HL-60 (cell line): ENCODE data around the gene FSTL4.

Source experiments
- DNase-seq, 2 experiments: peaks; one replicate each; pipeline ENCODE4 v3.0.0-alpha.2; 2010 to 2020; ENCODE audit warnings: low read depth in 1 of 2, low spot score in 1 of 2
- H3K27ac ChIP-seq: fragments of 250-450 bp; sonication (Bioruptor Pico); replicated peaks from 2 replicates; pipeline ENCODE4 v1.5.1; 2020; ENCODE audit warnings: mild to moderate bottlenecking, moderate library complexity
- H3K27me3 ChIP-seq: fragments of 250-450 bp; sonication (Bioruptor Pico); 2 replicates; pipeline ENCODE4 v1.5.1; 2021; ENCODE audit warnings: mild to moderate bottlenecking, moderate library complexity; ENCODE audit not compliant: insufficient read depth, poor library complexity, severe bottlenecking
- H3K4me3 ChIP-seq: replicated peaks from 2 replicates; pipeline ENCODE4 v1.5.1; 2011; ENCODE audit warnings: mild to moderate bottlenecking, control low read depth, low read length; ENCODE audit not compliant: insufficient read depth
- GABPA ChIP-seq: IDR thresholded peaks from 2 replicates; pipeline ENCODE4 v1.6.1; 2012; ENCODE audit warnings: low read depth
- POLR2AphosphoS5 ChIP-seq: IDR thresholded peaks from 2 replicates; pipeline ENCODE4 v1.6.1; 2012; ENCODE audit warnings: low read depth
- SPI1 ChIP-seq: IDR thresholded peaks from 2 replicates; pipeline ENCODE4 v1.6.1; 2012; ENCODE audit warnings: low read depth, mild to moderate bottlenecking, borderline replicate concordance
- TF ChIP-seq, protein P1 (sequence below): IDR thresholded peaks from one replicate; pipeline ENCODE4 v1.5.1; 2011; ENCODE audit warnings: low read length, control low read depth, inconsistent platforms; ENCODE audit not compliant: insufficient read depth
- TF ChIP-seq, protein P2 (sequence below): IDR thresholded peaks from 2 replicates; pipeline ENCODE4 v1.6.1; 2012; ENCODE audit warnings: low read depth; ENCODE audit not compliant: insufficient replicate concordance

The FSTL4 gene

DNA sequence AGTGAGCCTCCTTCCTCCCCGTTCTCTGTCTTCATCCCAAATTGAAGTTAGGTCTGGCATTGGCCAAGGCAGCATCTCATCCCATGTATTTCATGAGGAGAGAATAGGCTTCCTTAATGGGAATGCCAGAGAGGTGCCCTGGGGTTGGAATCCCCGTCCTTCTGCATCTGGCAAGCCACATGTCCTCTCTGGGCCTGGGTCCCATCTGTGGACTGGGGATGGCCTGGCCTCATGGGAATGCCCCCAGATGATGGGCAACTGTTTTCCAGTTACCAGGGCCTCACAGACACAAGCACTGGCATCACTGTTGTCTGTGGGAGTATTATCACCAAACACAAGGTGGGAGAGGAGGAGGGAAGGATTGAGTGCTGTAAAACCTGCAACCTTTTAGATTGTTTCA is 153.9 kb downstream of the FSTL4 start:
- Histone ChIP-seq H3K4me3 (no peak overlapping the region), H3K27ac (no peak overlapping the region), H3K27me3 (no peaks in the 10 kb centered on the region)
- DNase-seq: no peak
- TF ChIP-seq, protein P1, sequence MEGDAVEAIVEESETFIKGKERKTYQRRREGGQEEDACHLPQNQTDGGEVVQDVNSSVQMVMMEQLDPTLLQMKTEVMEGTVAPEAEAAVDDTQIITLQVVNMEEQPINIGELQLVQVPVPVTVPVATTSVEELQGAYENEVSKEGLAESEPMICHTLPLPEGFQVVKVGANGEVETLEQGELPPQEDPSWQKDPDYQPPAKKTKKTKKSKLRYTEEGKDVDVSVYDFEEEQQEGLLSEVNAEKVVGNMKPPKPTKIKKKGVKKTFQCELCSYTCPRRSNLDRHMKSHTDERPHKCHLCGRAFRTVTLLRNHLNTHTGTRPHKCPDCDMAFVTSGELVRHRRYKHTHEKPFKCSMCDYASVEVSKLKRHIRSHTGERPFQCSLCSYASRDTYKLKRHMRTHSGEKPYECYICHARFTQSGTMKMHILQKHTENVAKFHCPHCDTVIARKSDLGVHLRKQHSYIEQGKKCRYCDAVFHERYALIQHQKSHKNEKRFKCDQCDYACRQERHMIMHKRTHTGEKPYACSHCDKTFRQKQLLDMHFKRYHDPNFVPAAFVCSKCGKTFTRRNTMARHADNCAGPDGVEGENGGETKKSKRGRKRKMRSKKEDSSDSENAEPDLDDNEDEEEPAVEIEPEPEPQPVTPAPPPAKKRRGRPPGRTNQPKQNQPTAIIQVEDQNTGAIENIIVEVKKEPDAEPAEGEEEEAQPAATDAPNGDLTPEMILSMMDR: no peak
- TF ChIP-seq POLR2AphosphoS5 (no peak), GABPA (no peak), SPI1 (no peak)
- TF ChIP-seq, protein P2, sequence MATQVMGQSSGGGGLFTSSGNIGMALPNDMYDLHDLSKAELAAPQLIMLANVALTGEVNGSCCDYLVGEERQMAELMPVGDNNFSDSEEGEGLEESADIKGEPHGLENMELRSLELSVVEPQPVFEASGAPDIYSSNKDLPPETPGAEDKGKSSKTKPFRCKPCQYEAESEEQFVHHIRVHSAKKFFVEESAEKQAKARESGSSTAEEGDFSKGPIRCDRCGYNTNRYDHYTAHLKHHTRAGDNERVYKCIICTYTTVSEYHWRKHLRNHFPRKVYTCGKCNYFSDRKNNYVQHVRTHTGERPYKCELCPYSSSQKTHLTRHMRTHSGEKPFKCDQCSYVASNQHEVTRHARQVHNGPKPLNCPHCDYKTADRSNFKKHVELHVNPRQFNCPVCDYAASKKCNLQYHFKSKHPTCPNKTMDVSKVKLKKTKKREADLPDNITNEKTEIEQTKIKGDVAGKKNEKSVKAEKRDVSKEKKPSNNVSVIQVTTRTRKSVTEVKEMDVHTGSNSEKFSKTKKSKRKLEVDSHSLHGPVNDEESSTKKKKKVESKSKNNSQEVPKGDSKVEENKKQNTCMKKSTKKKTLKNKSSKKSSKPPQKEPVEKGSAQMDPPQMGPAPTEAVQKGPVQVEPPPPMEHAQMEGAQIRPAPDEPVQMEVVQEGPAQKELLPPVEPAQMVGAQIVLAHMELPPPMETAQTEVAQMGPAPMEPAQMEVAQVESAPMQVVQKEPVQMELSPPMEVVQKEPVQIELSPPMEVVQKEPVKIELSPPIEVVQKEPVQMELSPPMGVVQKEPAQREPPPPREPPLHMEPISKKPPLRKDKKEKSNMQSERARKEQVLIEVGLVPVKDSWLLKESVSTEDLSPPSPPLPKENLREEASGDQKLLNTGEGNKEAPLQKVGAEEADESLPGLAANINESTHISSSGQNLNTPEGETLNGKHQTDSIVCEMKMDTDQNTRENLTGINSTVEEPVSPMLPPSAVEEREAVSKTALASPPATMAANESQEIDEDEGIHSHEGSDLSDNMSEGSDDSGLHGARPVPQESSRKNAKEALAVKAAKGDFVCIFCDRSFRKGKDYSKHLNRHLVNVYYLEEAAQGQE: no peak

DNA sequence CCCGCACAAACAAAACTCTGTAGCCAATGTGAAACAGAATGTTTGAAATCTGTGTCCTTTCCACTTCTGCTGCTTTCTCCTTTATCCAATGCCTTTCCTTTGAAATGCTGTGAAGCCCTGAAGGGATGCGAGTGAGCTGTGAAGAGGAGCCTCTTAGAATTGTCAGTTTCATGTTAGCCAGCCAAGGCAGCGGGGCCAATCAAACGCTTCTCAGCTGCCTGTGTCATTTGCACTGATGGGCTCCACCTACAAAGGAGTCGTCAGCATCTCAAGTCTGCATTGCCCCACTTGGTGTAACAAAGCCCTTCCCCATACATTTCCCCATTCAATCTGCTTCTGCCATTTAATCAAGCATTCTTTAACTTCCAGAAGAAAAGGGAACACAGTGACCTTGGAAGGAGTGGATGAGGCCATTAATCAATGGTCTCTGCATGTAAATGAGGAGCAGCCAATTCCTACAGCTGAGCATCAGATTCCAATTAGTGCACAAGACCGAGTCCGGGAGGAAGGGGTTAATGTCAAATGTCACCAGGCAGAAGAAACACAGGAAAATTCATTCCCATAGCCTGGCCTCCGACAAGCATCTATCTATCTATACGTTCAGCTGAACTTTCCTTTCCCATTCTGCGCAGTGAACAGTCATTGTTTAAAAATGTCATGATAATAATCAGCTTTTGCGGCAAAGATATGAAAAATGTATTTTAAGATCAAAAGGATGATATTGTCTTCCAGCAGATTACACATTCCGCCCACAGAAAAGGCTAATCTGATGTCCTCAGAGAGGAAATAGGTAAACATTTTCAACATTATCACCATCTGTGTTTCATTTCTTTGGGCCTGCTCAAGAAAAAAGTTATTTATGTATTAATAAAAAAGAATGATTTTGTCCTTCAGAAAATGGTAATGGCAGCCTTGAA is 154.6 kb downstream of the FSTL4 start:
- no peak for DNase-seq
- no peak overlapping the region for H3K27ac ChIP-seq
- H3K27me3 ChIP-seq: no peaks in the 10 kb centered on the region
- TF ChIP-seq GABPA: no peak
- TF ChIP-seq POLR2AphosphoS5: no peak
- TF ChIP-seq, protein P2: no peak
- TF ChIP-seq, protein P1: no peak
- TF ChIP-seq SPI1: no peak
- H3K4me3 ChIP-seq: no peak overlapping the region

DNA sequence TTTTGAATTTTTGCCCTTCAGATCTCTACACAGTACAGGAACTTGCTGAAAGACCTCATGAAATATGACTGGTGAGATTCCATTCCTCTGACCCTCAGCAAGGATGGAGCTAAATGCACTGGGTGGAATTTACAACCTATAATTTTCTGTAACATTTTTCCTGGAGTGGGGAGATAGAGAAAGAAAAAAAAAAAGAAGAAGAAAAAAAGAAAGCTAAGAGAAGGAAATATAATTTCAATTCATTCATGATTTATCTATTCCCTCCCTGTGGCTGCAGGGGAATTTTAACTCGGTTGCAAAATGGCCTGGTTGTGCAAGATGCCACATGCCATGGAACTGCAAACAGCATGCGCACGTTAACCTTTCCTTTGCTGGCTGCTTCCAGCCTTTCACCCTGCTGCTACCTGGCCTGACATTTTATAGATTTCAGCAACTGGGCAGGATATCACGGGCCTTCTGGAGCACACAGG is 155.4 kb downstream of the FSTL4 start:
- TF ChIP-seq, protein P1: no peak
- TF ChIP-seq, protein P2: no peak
- TF ChIP-seq POLR2AphosphoS5 (no peak), GABPA (no peak), SPI1 (no peak)
- H3K27ac ChIP-seq: no peak overlapping the region
- no peaks in the 10 kb centered on the region for H3K27me3 ChIP-seq
- H3K4me3 ChIP-seq: no peak overlapping the region
- peak in 1 of 2 experiments; percentile 27 for DNase-seq
